ENCODE results near the gene BATF.

The BATF gene

GRCh38 chr14:75559451-75560222, 37.4 kb downstream of the BATF start:
- no peak overlapping the region for H3K4me3 ChIP-seq (ENCODE audit: low read depth, low read length)
- no peak for TF ChIP-seq CTCF (IDR thresholded peaks at IDR 0.05; ENCODE audit: borderline replicate concordance, insufficient read depth, low read depth, low read length)

GRCh38 chr14:75561013-75561432, 38.8 kb downstream of the BATF start:
- no peak overlapping the region for H3K4me3 ChIP-seq (ENCODE audit: low read depth, low read length)
- peak; percentile 85 for TF ChIP-seq CTCF (IDR thresholded peaks at IDR 0.05; ENCODE audit: borderline replicate concordance, insufficient read depth, low read depth, low read length)

GRCh38 chr14:75562089-75562488, 39.8 kb downstream of the BATF start:
- TF ChIP-seq CTCF (IDR thresholded peaks at IDR 0.05; ENCODE audit: borderline replicate concordance, insufficient read depth, low read depth, low read length), result no peak

GRCh38 chr14:75562489-75562888, 40.2 kb downstream of the BATF start:
- no peak for TF ChIP-seq CTCF (IDR thresholded peaks at IDR 0.05; ENCODE audit: borderline replicate concordance, insufficient read depth, low read depth, low read length)
- H3K4me3 ChIP-seq (ENCODE audit: low read depth, low read length), result no peak overlapping the region

More at GRCh38 chr14:75562089-75562488, 39.8 kb downstream of the BATF start:
- H3K4me3 ChIP-seq (ENCODE audit: low read depth, low read length), result no peak overlapping the region

- TF ChIP-seq CTCF (IDR thresholded peaks at IDR 0.05; ENCODE audit: borderline replicate concordance, insufficient read depth, low read depth, low read length), result no peak
- no peak overlapping the region for H3K4me3 ChIP-seq (ENCODE audit: low read depth, low read length)
Observed at GRCh38 chr14:75563931-75564330, 41.7 kb downstream of the BATF start.

GRCh38 chr14:75565056-75565455, 42.8 kb downstream of the BATF start:
- no peak overlapping the region for H3K4me3 ChIP-seq (ENCODE audit: low read depth, low read length)
- no peak for TF ChIP-seq CTCF (IDR thresholded peaks at IDR 0.05; ENCODE audit: borderline replicate concordance, insufficient read depth, low read depth, low read length)

- no peak for TF ChIP-seq CTCF (IDR thresholded peaks at IDR 0.05; ENCODE audit: borderline replicate concordance, insufficient read depth, low read depth, low read length)
- no peak overlapping the region for H3K4me3 ChIP-seq (ENCODE audit: low read depth, low read length)
Observed at GRCh38 chr14:75566321-75566720, 44.1 kb downstream of the BATF start.

Measured in GM12875 (cell line).